Right atrium auricular region (tissue), 2 donors: ENCODE measurements around the gene PSKH1. TPM values are rescaled to one million over a fixed set of nuclear protein-coding genes. Genes with fewer than 3 reads are reported as not detected.

Experiments
- DNase-seq: peaks from one replicate; pipeline ENCODE4 v3.0.0-alpha.2; 2019; ENCODE audit warnings: low spot score
- H3K27ac ChIP-seq, 2 donors: fragments of 200-600 bp; sonication (generic); 1 replicate in 1 of 2; 2 replicates in 1 of 2; pipeline ENCODE4 v1.5.1; 2016 to 2019
- H3K27me3 ChIP-seq, 2 donors: fragments of 200-600 bp; sonication (generic); one replicate each; pipeline versions ENCODE4 v1.5.1 to v1.6.0; 2017 to 2019
- H3K36me3 ChIP-seq: fragments of 200-600 bp; sonication (generic); one replicate; pipeline ENCODE4 v1.5.1; 2016
- H3K4me1 ChIP-seq, 2 donors: fragments of 200-600 bp; sonication (generic); one replicate each; pipeline versions ENCODE4 v1.5.1 to v1.6.0; 2017 to 2019
- H3K4me3 ChIP-seq, 2 donors: fragments of 200-600 bp; sonication (generic); 1 replicate in 1 of 2; 2 replicates in 1 of 2; pipeline ENCODE4 v1.5.1; 2017 to 2019; ENCODE audit warnings: mild to moderate bottlenecking in 1 of 2, moderate library complexity in 1 of 2
- H3K9me3 ChIP-seq, 2 donors: fragments of 200-600 bp; sonication (generic); one replicate each; pipeline ENCODE4 v1.5.1; 2019
- CTCF ChIP-seq, 2 donors: fragments of 200-600 bp; sonication (generic); IDR thresholded peaks; one replicate each; pipeline ENCODE4 v1.5.1; 2019; ENCODE audit warnings: antibody characterized with exemption in 2 of 2
- total RNA-seq, 2 donors: library from RNA; depleted of rRNA; stranded (reverse); fragments of >200 nt; gene quantifications; one replicate each; pipeline ENCODE4 v1.1.0, GENCODE V29; 2016

The PSKH1 gene
- total RNA-seq, 2 donors from 2014 or later: 18.4 to 23.2 TPM

- no peak for DNase-seq
- Histone ChIP-seq H3K36me3 (peaks cover 29% of the 10 kb centered on the region), H3K9me3 (no peaks in the 10 kb centered on the region), H3K4me3 (peak overlapping the region; percentile 88 to 99), H3K4me1 (peaks cover 0 to 68% of the 10 kb centered on the region in 2 donors), H3K27me3 (no peaks in the 10 kb centered on the region), H3K27ac (peak overlapping the region; percentile 96 to 99)
- TF ChIP-seq CTCF (IDR thresholded peaks at IDR 0.05): no peak
These were observed 73.6 kb downstream of the PSKH1 start for GRCh38 chr16:67966549-67967182.

GRCh38 chr16:67967183-67967957 is 74.3 kb downstream of the PSKH1 start:
- H3K27me3 ChIP-seq: no peaks in the 10 kb centered on the region
- H3K4me1 ChIP-seq: peaks cover 0 to 61% of the 10 kb centered on the region in 2 donors
- no peak for DNase-seq
- H3K36me3 ChIP-seq: peaks cover 22% of the 10 kb centered on the region
- H3K9me3 ChIP-seq: no peaks in the 10 kb centered on the region
- H3K27ac ChIP-seq: peak overlapping the region; percentile 96 to 99
- peak overlapping the region; percentile 88 to 99 for H3K4me3 ChIP-seq
- no peak for TF ChIP-seq CTCF (IDR thresholded peaks at IDR 0.05)

GRCh38 chr16:67967958-67968399 is 74.9 kb downstream of the PSKH1 start:
- peak overlapping the region; percentile 96 to 99 for H3K27ac ChIP-seq
- no peak for DNase-seq
- H3K4me1 ChIP-seq: peaks cover 0 to 55% of the 10 kb centered on the region in 2 donors
- no peaks in the 10 kb centered on the region for H3K9me3 ChIP-seq
- H3K27me3 ChIP-seq: no peaks in the 10 kb centered on the region
- H3K36me3 ChIP-seq: peaks cover 16% of the 10 kb centered on the region
- H3K4me3 ChIP-seq: peak overlapping the region; percentile 88 to 99
- no peak for TF ChIP-seq CTCF (IDR thresholded peaks at IDR 0.05)

GRCh38 chr16:67968400-67969253 is 75.6 kb downstream of the PSKH1 start, which contains the start of gene SLC12A4:
SLC12A4 (minus strand) TSS chr16:67968637; CDS start chr16:67968553, 84 bp downstream.
- peak; percentile 85 for DNase-seq
- no peaks in the 10 kb centered on the region for H3K27me3 ChIP-seq
- peak within 1 kb of the TSS; percentile 96 to 99 for H3K27ac ChIP-seq
- peaks cover 0 to 49% of the 10 kb centered on the region in 2 donors for H3K4me1 ChIP-seq
- no peaks in the 10 kb centered on the region for H3K9me3 ChIP-seq
- H3K4me3 ChIP-seq: peak within 1 kb of the TSS; percentile 88 to 99
- H3K36me3 ChIP-seq: peaks cover 9% of the 10 kb centered on the region
- peak in 1 of 2 donors; percentile 22 for TF ChIP-seq CTCF (IDR thresholded peaks at IDR 0.05)

- DNase-seq: no peak
- H3K36me3 ChIP-seq: peaks cover 8% of the 10 kb centered on the region
- H3K27me3 ChIP-seq: no peaks in the 10 kb centered on the region
- no peak for TF ChIP-seq CTCF (IDR thresholded peaks at IDR 0.05)
- no peaks in the 10 kb centered on the region for H3K9me3 ChIP-seq
- peak overlapping the region; percentile 96 to 99 for H3K27ac ChIP-seq
- peak overlapping the region; percentile 88 to 99 for H3K4me3 ChIP-seq
- peaks cover 0 to 40% of the 10 kb centered on the region in 2 donors for H3K4me1 ChIP-seq
These were observed 76.4 kb downstream of the PSKH1 start for GRCh38 chr16:67969254-67970039.
